Adrenal gland (tissue), 12 donors: ENCODE data around the gene LTN1. TPM values are rescaled to one million over a fixed set of nuclear protein-coding genes. Genes with fewer than 3 reads are reported as not detected.

Experiments used
- DNase-seq, 7 donors: peaks; one replicate each; pipeline ENCODE4 v3.0.0-alpha.2; 2019 to 2020
- H3K27ac ChIP-seq, 5 donors: fragments of 200-600 bp; sonication (generic) in 4 of 5; 1 replicate in 3 of 5; 2 replicates in 2 of 5; pipeline versions ENCODE4 v1.5.1 to v1.8.0; 2016 to 2020; ENCODE audit warnings: mild to moderate bottlenecking in 1 of 5
- H3K27me3 ChIP-seq: fragments of 200-600 bp; 2 replicates; pipeline ENCODE4 v1.8.0; 2021
- H3K36me3 ChIP-seq, 2 donors: fragments of 200-600 bp; replicated peaks in 1 of 2; 1 replicate in 1 of 2; 2 replicates in 1 of 2; pipeline versions ENCODE4 v1.5.1 to v1.8.0; 2018 to 2022
- H3K4me1 ChIP-seq, 2 donors: fragments of 200-600 bp; replicated peaks in 1 of 2; 1 replicate in 1 of 2; 2 replicates in 1 of 2; pipeline versions ENCODE4 v1.5.1 to v1.8.0; 2018 to 2021
- H3K4me3 ChIP-seq, 4 donors: fragments of 200-600 bp; sonication (generic) in 3 of 4; one replicate each; pipeline ENCODE4 v1.5.1; 2016 to 2018
- H3K9me3 ChIP-seq, 3 donors: fragments of 200-600 bp; sonication (generic) in 1 of 3; replicated peaks in 1 of 3; 1 replicate in 2 of 3; 2 replicates in 1 of 3; pipeline versions ENCODE4 v1.5.1 to v1.8.0; 2016 to 2021
- POLR2A ChIP-seq, 2 donors: fragments of 450-650 bp; IDR thresholded peaks; one replicate each; pipeline ENCODE4 v1.6.1; 2017; ENCODE audit warnings: antibody characterized with exemption in 2 of 2, mild to moderate bottlenecking in 2 of 2, moderate library complexity in 1 of 2
- WGBS, 4 donors: extraction: QIAGEN DNeasy Blood & Tissue Kit in 2 of 4; methylation state at CpG; one replicate each; pipeline versions ENCODE4 v1.1.5 to v1.1.7; 2013 to 2017; 5-methylcytosine and 5-hydroxymethylcytosine counted together
- intact Hi-C, 2 donors: fragments of 100-400 bp; cut with DNase I; formaldehyde crosslinking; loops; one replicate each; pipeline versions ENCODE4 v1.14.1 to v1.15.0; 2022 to 2023
- polyA plus RNA-seq, 3 donors: library from polyadenylated mRNA; stranded (reverse); fragments of 200-250 nt in 2 of 3; fragments of 350-450 nt in 1 of 3; fragmentation: Illumina TruSeq in 1 of 3; extraction: RNeasy Lipid Tissue Mini Kit (QIAGEN cat#74804) in 1 of 3; gene quantifications; one replicate each; pipeline ENCODE4 v1.2.3, GENCODE V29; 2013 to 2014
- total RNA-seq, 9 donors: library from RNA; depleted of rRNA in 4 of 9; stranded (reverse); fragments of >200 nt in 4 of 9; fragments of 120-200 nt in 1 of 9; fragmentation: NEBNext Ultra II Directional in 1 of 9; extraction: Animal tissue kit (Norgen Biotek cat#: 25700) in 1 of 9; gene quantifications; one replicate each; pipeline versions ENCODE4 v1.1.0 to v1.2.4, GENCODE V29; 2013 to 2023
- TF ChIP-seq, protein P1 (sequence below), 6 experiments: fragments of 450-650 bp in 4 of 6; fragments of 200-600 bp in 2 of 6; sonication (generic) in 1 of 6; IDR thresholded peaks; 1 replicate in 5 of 6; 2 replicates in 1 of 6; pipeline versions ENCODE4 v1.5.1 to v1.8.0; 2016 to 2021; ENCODE audit warnings: antibody characterized with exemption in 6 of 6, mild to moderate bottlenecking in 2 of 6, moderate library complexity in 1 of 6
- donor health status: healthy with polysubstance abuse.
- donor health status: Bipolar disorder and iron deficiency.
- donor health status: DM: yes; HTN: yes; CAD: no.
- donor health status: DM: no; HTN: no; CAD: no.
- donor health status: DM: no; HTN: no; CAD: no.
- donor health status: DM: yes; HTN: yes; CAD: no.

LTN1 gene
- total and polyA plus RNA-seq, 12 donors: 3.6 to 31.2 (median 22.0) TPM

DNA sequence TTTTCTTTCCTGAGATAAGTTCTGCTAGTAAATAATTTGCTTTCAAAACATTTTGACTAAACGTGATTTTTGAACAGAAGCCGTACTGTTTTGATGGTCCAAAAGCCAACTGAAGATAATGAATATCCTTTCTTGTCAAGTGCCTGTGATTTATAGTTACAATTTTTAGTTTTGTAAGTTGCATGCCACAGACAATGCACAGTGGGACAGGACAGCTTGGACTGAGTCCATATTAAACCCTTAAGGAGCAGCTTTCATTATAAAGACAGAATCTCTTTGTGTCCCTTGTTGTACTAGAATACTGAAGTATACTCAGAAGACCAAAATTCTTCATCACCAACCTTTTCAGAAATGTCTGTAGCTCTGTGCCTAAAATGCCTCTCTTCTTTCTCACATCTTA is 92.2 kb downstream of the LTN1 start:
- 41 to 67% (median 55%) methylated on average over 2 of the region's 2 CpGs for WGBS, 4 donors
- Histone ChIP-seq H3K36me3 (no peaks in the 10 kb centered on the region), H3K9me3 (no peaks in the 10 kb centered on the region), H3K27ac (no peak overlapping the region), H3K27me3 (no peaks in the 10 kb centered on the region), H3K4me1 (no peaks in the 10 kb centered on the region), H3K4me3 (no peak overlapping the region)
- no peak for TF ChIP-seq POLR2A (IDR thresholded peaks at IDR 0.05)
- TF ChIP-seq, protein P1, sequence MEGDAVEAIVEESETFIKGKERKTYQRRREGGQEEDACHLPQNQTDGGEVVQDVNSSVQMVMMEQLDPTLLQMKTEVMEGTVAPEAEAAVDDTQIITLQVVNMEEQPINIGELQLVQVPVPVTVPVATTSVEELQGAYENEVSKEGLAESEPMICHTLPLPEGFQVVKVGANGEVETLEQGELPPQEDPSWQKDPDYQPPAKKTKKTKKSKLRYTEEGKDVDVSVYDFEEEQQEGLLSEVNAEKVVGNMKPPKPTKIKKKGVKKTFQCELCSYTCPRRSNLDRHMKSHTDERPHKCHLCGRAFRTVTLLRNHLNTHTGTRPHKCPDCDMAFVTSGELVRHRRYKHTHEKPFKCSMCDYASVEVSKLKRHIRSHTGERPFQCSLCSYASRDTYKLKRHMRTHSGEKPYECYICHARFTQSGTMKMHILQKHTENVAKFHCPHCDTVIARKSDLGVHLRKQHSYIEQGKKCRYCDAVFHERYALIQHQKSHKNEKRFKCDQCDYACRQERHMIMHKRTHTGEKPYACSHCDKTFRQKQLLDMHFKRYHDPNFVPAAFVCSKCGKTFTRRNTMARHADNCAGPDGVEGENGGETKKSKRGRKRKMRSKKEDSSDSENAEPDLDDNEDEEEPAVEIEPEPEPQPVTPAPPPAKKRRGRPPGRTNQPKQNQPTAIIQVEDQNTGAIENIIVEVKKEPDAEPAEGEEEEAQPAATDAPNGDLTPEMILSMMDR (IDR thresholded peaks at IDR 0.05): no peak
- DNase-seq: no peak
- intact Hi-C loops: no loop called here

DNA sequence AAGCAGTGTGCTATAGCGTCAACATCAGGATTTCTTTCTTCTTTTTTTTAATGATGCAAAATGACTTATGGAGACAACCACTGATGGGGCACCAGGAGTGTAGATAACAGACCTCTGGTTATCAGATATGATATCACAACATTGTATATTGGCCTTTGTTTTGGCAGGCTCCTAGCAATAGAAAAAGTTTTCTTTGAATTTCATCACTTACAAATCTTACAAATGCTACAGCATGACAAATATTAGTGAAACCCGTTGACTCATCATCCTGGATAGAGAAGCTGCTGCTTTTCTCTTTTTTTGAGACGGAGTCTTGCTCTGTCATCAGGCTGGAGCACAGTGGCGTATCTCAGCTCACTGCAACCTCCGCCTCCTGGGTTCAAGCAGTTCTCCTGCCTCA is 92.9 kb downstream of the LTN1 start:
- intact Hi-C loops: no loop called here
- no peaks in the 10 kb centered on the region for H3K36me3 ChIP-seq
- H3K4me1 ChIP-seq: no peaks in the 10 kb centered on the region
- TF ChIP-seq, protein P1 (IDR thresholded peaks at IDR 0.05): no peak
- TF ChIP-seq POLR2A (IDR thresholded peaks at IDR 0.05): no peak
- 51 to 80% (median 64%) methylated on average over 5 of the region's 5 CpGs for WGBS, 4 donors
- H3K9me3 ChIP-seq: no peaks in the 10 kb centered on the region
- H3K27me3 ChIP-seq: no peaks in the 10 kb centered on the region
- no peak overlapping the region for H3K4me3 ChIP-seq
- H3K27ac ChIP-seq: no peak overlapping the region
- no peak for DNase-seq

DNA sequence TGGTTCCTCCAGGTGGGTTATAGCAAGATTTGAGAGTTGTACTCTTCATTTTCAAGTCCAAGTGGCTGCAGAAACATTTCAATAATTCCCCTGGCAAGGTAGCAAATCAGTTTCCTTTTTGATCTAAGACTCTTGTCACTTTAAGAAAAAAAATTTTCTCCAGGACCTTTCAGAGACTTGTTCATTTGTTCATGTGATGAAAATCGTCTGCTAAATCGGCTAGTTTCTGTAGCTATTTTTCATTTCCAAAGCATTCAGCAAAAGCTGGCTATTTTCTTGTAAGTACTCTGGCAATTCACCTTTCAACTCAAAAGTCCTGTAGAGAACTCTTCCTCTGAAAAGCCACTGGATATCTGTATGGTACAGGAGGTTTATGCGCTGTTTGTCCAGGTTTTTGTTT is 93.5 kb downstream of the LTN1 start:
- DNase-seq: no peak
- 51 to 59% (median 53%) methylated on average over 3 of the region's 3 CpGs for WGBS, 4 donors
- Histone ChIP-seq H3K36me3 (no peaks in the 10 kb centered on the region), H3K9me3 (no peaks in the 10 kb centered on the region), H3K27ac (no peak overlapping the region), H3K4me1 (no peaks in the 10 kb centered on the region), H3K4me3 (no peak overlapping the region), H3K27me3 (no peaks in the 10 kb centered on the region)
- intact Hi-C loops: no loop called here
- TF ChIP-seq, protein P1 (IDR thresholded peaks at IDR 0.05): no peak
- TF ChIP-seq POLR2A (IDR thresholded peaks at IDR 0.05): no peak

GRCh38 chr21:28893687-28894086 is 99.0 kb downstream of the LTN1 start:
- DNase-seq: no peak
- TF ChIP-seq, protein P1 (IDR thresholded peaks at IDR 0.05): no peak
- TF ChIP-seq POLR2A (IDR thresholded peaks at IDR 0.05): no peak
- Histone ChIP-seq H3K27me3 (peaks cover 4% of the 10 kb centered on the region), H3K4me3 (no peak overlapping the region), H3K27ac (no peak overlapping the region), H3K36me3 (no peaks in the 10 kb centered on the region), H3K9me3 (no peaks in the 10 kb centered on the region), H3K4me1 (no peaks in the 10 kb centered on the region)
- intact Hi-C loops: no loop called here
- 65 to 79% (median 73%) methylated on average over 3 of the region's 3 CpGs for WGBS, 4 donors
